Measurements from ENCODE around the gene PRPF19. TPM values are rescaled to one million over a fixed set of nuclear protein-coding genes. Genes with fewer than 3 reads are reported as not detected.

The PRPF19 gene
- total and polyA plus RNA-seq, 2 of the 4 experiments (the other 2 are of a cell fraction): 29.8 to 50.4 TPM

DNA sequence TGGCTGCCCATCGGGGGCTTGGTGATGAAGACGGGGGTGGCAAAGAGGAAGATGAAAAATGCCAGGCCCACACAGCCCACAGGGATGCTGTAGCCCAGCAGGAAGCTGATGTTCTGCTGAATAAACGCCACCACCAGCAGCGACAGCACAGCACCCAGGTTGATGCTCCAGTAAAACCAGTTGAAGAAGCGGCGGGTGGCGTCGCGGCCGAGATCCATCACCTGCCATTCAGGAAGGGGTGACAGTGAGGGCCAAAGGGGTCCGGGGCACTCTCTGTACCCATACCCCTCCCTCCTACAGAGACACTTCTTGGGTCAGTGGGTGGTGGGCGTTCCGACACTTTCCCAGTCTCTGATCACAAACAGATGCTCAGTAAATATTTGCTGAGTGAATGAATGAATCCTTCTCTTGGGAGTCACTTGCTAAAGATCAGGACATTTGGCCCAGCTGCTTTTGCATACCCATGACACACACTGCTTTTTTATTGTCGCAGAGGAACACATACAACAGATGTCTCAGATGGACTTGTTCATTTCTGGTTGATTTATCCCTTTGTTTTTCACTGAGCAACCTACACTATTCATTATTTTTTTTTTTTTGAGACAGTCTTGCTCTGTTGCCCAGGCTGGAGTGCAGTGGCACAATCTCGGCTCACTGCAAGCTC is 40.3 kb upstream of the PRPF19 start:
- POLR2A ChIA-PET (ENCODE audit: unreplicated experiment): no interaction called here
- Histone ChIP-seq H3K23ac (ENCODE audit: low read depth, low read length) (no peak overlapping the region), H4K91ac (ENCODE audit: insufficient read depth, low read depth, low read length) (no peak overlapping the region), H4K20me1 (ENCODE audit: insufficient read depth, low read length) (no peaks in the 10 kb centered on the region), H3K79me1 (ENCODE audit: low read depth in 1 of 2, low read length in 2 of 2) (no peaks in the 10 kb centered on the region; a peak in 1 of 4 replicates), H3K56ac (ENCODE audit: extremely low read depth, insufficient read depth, low read length) (no peak overlapping the region), H3K18ac (ENCODE audit: low read depth, low read length) (no peak overlapping the region), H3K36me3 (ENCODE audit: control insufficient read depth, insufficient read depth, low read length) (peaks cover 9% of the 10 kb centered on the region), H3K4ac (ENCODE audit: low read depth, low read length) (no peak overlapping the region), H2BK20ac (ENCODE audit: low read depth, low read length) (no peak overlapping the region), H2BK120ac (ENCODE audit: low read depth, low read length) (no peak overlapping the region), H3K27ac (ENCODE audit: insufficient read depth, low read length) (no peak overlapping the region), H4K8ac (ENCODE audit: low read depth in 2 of 2, low read length in 2 of 2) (no peak overlapping the region), H2BK15ac (ENCODE audit: low read depth, low read length) (no peak overlapping the region), H4K5ac (ENCODE audit: low read depth, low read length) (no peak overlapping the region), H2BK5ac (ENCODE audit: low read depth, low read length, poor library complexity, severe bottlenecking) (no peak overlapping the region), H2AK9ac (replicated peaks; ENCODE audit: low read depth, low read length, poor library complexity) (no peak overlapping the region), H3K9ac (ENCODE audit: low read depth, low read length) (no peak overlapping the region), H3K14ac (replicated peaks; ENCODE audit: low read depth, low read length) (no peak overlapping the region), H3K27me3 (ENCODE audit: control insufficient read depth, insufficient read depth, low read length) (no peaks in the 10 kb centered on the region), H3K9me1 (ENCODE audit: insufficient read depth, low read length) (0 out of 2 replicates have a peak, but pooled peaks cover 4% of the 10 kb centered on the region), H3K9me3 (ENCODE audit: control insufficient read depth, insufficient read depth, low read length) (no peaks in the 10 kb centered on the region), H3K4me2 (ENCODE audit: low read depth, low read length) (no peak overlapping the region), H3K4me1 (ENCODE audit: control insufficient read depth, insufficient read depth, low read length) (peaks cover 12% of the 10 kb centered on the region), H2AFZ (replicated peaks; ENCODE audit: low read length, poor library complexity) (no peak overlapping the region), H3K4me3 (ENCODE audit: insufficient read depth, low read depth, low read length) (no peak overlapping the region), H2AK5ac (ENCODE audit: low read depth, low read length) (no peak overlapping the region)
- CTCF ChIA-PET: no interaction called here
- in situ Hi-C loops (cut with MboI; ENCODE audit: low sequenced_read_pairs) (no loop called here), dilution Hi-C loops (cut with HindIII; ENCODE audit: low sequenced_read_pairs, unreplicated experiment) (no loop called here), intact Hi-C loops (cut with micrococcal nuclease) (no loop called here)
- ATAC-seq (ENCODE audit: low read depth) (no peak), DNase-seq (no peak)
- TF ChIP-seq RCOR1 (IDR thresholded peaks at IDR 0.05; ENCODE audit: insufficient replicate concordance, low read length) (no peak), POLR2A (IDR thresholded peaks at IDR 0.05; ENCODE audit: low read depth, low read length) (no peak), BHLHE40 (IDR thresholded peaks at IDR 0.05; ENCODE audit: low read depth, low read length) (no peak), CHD1 (IDR thresholded peaks at IDR 0.05; ENCODE audit: low read depth, low read length) (no peak), MXI1 (IDR thresholded peaks at IDR 0.05; ENCODE audit: borderline replicate concordance, low read depth, low read length) (no peak), MAFK (IDR thresholded peaks at IDR 0.05; ENCODE audit: low read depth, low read length) (no peak), FOS (IDR thresholded peaks at IDR 0.05; ENCODE audit: low read depth, low read length) (no peak), MAZ (IDR thresholded peaks at IDR 0.05; ENCODE audit: borderline replicate concordance, low read depth, low read length) (no peak), SMC3 (IDR thresholded peaks at IDR 0.05; ENCODE audit: low read depth, low read length) (no peak), NFE2L2 (IDR thresholded peaks at IDR 0.05; ENCODE audit: low read depth, low read length) (no peak), RFX5 (IDR thresholded peaks at IDR 0.05; ENCODE audit: low read depth, low read length) (no peak), CEBPB (IDR thresholded peaks at IDR 0.05; ENCODE audit: low read depth, low read length) (no peak)
- TF ChIP-seq, protein P1, sequence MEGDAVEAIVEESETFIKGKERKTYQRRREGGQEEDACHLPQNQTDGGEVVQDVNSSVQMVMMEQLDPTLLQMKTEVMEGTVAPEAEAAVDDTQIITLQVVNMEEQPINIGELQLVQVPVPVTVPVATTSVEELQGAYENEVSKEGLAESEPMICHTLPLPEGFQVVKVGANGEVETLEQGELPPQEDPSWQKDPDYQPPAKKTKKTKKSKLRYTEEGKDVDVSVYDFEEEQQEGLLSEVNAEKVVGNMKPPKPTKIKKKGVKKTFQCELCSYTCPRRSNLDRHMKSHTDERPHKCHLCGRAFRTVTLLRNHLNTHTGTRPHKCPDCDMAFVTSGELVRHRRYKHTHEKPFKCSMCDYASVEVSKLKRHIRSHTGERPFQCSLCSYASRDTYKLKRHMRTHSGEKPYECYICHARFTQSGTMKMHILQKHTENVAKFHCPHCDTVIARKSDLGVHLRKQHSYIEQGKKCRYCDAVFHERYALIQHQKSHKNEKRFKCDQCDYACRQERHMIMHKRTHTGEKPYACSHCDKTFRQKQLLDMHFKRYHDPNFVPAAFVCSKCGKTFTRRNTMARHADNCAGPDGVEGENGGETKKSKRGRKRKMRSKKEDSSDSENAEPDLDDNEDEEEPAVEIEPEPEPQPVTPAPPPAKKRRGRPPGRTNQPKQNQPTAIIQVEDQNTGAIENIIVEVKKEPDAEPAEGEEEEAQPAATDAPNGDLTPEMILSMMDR (conservative IDR thresholded peaks at IDR 0.05; ENCODE audit: low read depth, low read length): no peak
- TF ChIP-seq, protein P2, sequence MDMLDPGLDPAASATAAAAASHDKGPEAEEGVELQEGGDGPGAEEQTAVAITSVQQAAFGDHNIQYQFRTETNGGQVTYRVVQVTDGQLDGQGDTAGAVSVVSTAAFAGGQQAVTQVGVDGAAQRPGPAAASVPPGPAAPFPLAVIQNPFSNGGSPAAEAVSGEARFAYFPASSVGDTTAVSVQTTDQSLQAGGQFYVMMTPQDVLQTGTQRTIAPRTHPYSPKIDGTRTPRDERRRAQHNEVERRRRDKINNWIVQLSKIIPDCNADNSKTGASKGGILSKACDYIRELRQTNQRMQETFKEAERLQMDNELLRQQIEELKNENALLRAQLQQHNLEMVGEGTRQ (IDR thresholded peaks at IDR 0.05; ENCODE audit: low read depth, low read length): no peak
- no TSS peak for BruUV-seq (replicated peaks)
- 73% methylated on average over 5 of the region's 15 CpGs; no CpG with 5 or more reads in 1 of the 2 experiments for WGBS, 2 experiments (ENCODE audit: extremely low coverage in 2 of 2, insufficient read length in 1 of 2)
